KMS-11 (cell line): ENCODE results near the gene GXYLT2.

Experiments
- H2AFZ ChIP-seq: fragments of 200-600 bp; sonication (generic); 2 replicates; pipeline ENCODE4 v1.6.1; 2016; ENCODE audit warnings: antibody characterized with exemption, mixed run types, low read depth
- H3K27ac ChIP-seq: fragments of 200-600 bp; sonication (generic); 2 replicates; pipeline ENCODE4 v1.6.1; 2016; ENCODE audit warnings: mild to moderate bottlenecking, mixed run types
- H3K27me3 ChIP-seq: fragments of 200-600 bp; sonication (generic); 2 replicates; pipeline ENCODE4 v1.6.1; 2017; ENCODE audit warnings: mild to moderate bottlenecking, low read depth, mixed run types, moderate library complexity; ENCODE audit not compliant: insufficient read depth
- H3K36me3 ChIP-seq: fragments of 200-600 bp; sonication (generic); 2 replicates; pipeline ENCODE4 v1.6.1; 2017; ENCODE audit warnings: mild to moderate bottlenecking, mixed run types; ENCODE audit not compliant: insufficient read depth
- H3K4me1 ChIP-seq: fragments of 200-600 bp; sonication (generic); 2 replicates; pipeline ENCODE4 v1.6.1; 2016; ENCODE audit warnings: mild to moderate bottlenecking, low read depth, mixed run types; ENCODE audit not compliant: poor library complexity, severe bottlenecking
- H3K4me2 ChIP-seq: fragments of 200-600 bp; sonication (generic); 2 replicates; pipeline ENCODE4 v1.7.0; 2016; ENCODE audit warnings: mild to moderate bottlenecking, mixed run types
- H3K4me3 ChIP-seq: fragments of 200-600 bp; sonication (generic); IDR thresholded peaks from 2 replicates; pipeline ENCODE4 v1.6.1; 2017; ENCODE audit warnings: low read depth, low read length, mixed read lengths; ENCODE audit not compliant: insufficient read depth
- H3K79me2 ChIP-seq: fragments of 200-600 bp; sonication (generic); 2 replicates; pipeline ENCODE4 v1.6.1; 2016; ENCODE audit warnings: low read depth, mixed run types; ENCODE audit not compliant: insufficient read depth
- H3K9ac ChIP-seq: fragments of 200-600 bp; sonication (generic); 2 replicates; pipeline ENCODE4 v1.6.1; 2016; ENCODE audit warnings: mild to moderate bottlenecking, mixed run types
- H4K20me1 ChIP-seq: fragments of 200-600 bp; sonication (generic); 2 replicates; pipeline ENCODE4 v1.6.1; 2016; ENCODE audit warnings: mild to moderate bottlenecking, mixed run types; ENCODE audit not compliant: insufficient read depth
- TF ChIP-seq, protein P1 (sequence below): fragments of 200-600 bp; sonication (generic); conservative IDR thresholded peaks from 2 replicates; pipeline ENCODE4 v1.6.1; 2017; ENCODE audit warnings: low read depth, mild to moderate bottlenecking, antibody characterized with exemption, low read length, moderate library complexity, mixed read lengths

GXYLT2 gene

DNA sequence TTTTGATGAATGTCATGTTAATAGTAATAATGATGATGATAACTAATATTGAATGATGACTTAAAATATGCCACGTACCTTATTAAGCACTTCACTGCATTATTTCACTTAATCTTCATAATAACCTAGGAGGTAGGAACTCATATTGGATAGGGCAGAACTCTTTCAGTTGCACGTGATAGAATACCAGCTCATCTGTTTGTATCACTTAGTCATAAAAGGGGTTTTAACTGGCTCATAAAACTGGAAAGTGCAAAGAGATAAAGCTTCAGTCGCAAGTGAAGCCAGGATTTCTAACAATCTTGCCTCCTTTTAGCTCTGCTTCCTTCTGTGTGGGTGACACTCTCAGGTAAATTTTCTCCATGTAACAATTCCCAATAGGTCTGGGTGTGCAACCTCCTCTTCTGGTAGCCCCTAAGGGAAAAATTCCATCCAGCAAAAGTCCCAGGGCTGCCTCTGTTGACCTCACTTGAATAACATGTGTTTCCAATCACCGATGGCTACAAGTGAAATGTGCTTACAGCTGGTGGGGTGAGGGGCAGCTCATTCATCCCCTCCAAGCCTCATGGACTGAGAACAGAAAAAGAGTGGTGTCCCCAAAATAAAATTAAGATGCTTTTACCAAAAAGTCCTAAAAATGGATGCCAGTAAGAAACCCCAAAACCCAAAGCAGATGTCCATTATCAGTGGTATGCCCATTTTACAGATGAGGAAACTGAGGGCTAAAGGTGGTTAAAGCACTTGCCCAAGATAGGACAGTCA is 9.3 kb downstream of the GXYLT2 start:
- no peak overlapping the region for H2AFZ ChIP-seq
- no peaks in the 10 kb centered on the region for H3K4me1 ChIP-seq
- H3K4me2 ChIP-seq: no peak overlapping the region
- no peaks in the 10 kb centered on the region for H3K79me2 ChIP-seq
- H3K9ac ChIP-seq: no peak overlapping the region
- TF ChIP-seq, protein P1, sequence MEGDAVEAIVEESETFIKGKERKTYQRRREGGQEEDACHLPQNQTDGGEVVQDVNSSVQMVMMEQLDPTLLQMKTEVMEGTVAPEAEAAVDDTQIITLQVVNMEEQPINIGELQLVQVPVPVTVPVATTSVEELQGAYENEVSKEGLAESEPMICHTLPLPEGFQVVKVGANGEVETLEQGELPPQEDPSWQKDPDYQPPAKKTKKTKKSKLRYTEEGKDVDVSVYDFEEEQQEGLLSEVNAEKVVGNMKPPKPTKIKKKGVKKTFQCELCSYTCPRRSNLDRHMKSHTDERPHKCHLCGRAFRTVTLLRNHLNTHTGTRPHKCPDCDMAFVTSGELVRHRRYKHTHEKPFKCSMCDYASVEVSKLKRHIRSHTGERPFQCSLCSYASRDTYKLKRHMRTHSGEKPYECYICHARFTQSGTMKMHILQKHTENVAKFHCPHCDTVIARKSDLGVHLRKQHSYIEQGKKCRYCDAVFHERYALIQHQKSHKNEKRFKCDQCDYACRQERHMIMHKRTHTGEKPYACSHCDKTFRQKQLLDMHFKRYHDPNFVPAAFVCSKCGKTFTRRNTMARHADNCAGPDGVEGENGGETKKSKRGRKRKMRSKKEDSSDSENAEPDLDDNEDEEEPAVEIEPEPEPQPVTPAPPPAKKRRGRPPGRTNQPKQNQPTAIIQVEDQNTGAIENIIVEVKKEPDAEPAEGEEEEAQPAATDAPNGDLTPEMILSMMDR: no peak
- no peak overlapping the region for H3K4me3 ChIP-seq
- H3K27ac ChIP-seq: no peak overlapping the region
- no peaks in the 10 kb centered on the region for H4K20me1 ChIP-seq
- no peaks in the 10 kb centered on the region for H3K27me3 ChIP-seq
- no peaks in the 10 kb centered on the region for H3K36me3 ChIP-seq

DNA sequence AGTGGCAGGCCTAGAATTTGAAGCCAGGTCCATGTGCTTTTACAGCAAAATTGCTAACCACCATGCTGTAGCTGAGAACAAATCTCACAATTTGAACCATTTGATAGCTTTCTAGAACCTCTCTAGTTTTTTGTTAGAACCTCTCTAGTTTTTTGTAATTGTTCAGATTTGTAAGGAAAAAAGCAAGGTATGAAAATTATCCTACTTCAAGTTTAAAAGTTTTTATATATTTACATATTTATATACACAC is 9.8 kb downstream of the GXYLT2 start:
- Histone ChIP-seq H3K27me3 (no peaks in the 10 kb centered on the region), H3K36me3 (no peaks in the 10 kb centered on the region), H3K4me2 (no peak overlapping the region), H3K4me3 (no peak overlapping the region), H3K9ac (no peak overlapping the region), H3K79me2 (no peaks in the 10 kb centered on the region), H3K4me1 (no peaks in the 10 kb centered on the region), H4K20me1 (no peaks in the 10 kb centered on the region), H2AFZ (no peak overlapping the region), H3K27ac (no peak overlapping the region)
- TF ChIP-seq, protein P1: no peak

DNA sequence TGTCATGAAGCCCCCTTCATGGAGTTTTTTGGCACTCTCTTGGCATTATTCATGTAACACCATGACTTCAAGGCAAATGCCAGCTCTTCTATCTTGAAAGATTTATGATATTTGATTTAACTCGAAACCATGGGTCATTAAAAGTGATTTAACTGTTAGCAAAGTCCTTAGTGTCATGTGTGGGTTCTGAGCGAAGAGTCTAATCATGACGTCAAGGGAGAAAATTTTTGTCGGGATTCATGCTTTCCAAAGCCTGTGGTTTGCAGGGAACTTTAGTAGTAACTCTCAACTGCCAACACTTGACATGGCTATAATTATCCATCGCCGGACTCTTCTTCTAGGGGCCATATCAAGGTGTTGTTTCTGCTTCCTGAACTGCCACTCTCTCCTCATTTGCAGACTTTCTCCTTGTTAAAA is 11.5 kb downstream of the GXYLT2 start:
- no peak overlapping the region for H3K4me2 ChIP-seq
- no peaks in the 10 kb centered on the region for H3K79me2 ChIP-seq
- no peaks in the 10 kb centered on the region for H3K4me1 ChIP-seq
- H4K20me1 ChIP-seq: no peaks in the 10 kb centered on the region
- H3K27me3 ChIP-seq: no peaks in the 10 kb centered on the region
- H3K9ac ChIP-seq: no peak overlapping the region
- H2AFZ ChIP-seq: no peak overlapping the region
- no peak overlapping the region for H3K4me3 ChIP-seq
- TF ChIP-seq, protein P1: no peak
- H3K27ac ChIP-seq: no peak overlapping the region
- H3K36me3 ChIP-seq: no peaks in the 10 kb centered on the region

DNA sequence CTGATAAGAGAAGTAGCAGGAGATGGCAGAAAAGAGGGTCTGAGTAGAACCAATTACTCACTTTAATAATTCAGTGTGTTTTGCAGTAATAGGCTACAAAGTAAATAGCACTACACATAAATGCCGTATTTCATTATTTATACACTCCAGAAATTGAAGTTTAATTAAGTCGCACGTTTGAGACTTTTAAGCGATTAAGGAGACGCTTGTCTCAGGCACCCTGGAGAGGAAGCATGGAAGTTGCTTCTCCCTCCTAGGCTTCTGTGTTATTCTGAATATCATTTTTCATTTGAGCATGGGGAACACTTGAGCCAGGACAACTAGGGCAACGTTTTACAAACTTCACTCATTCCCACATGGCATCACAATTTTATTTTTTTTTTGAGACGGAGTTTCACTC is 12.2 kb downstream of the GXYLT2 start:
- H3K4me1 ChIP-seq: no peaks in the 10 kb centered on the region
- H4K20me1 ChIP-seq: no peaks in the 10 kb centered on the region
- H3K27ac ChIP-seq: no peak overlapping the region
- no peaks in the 10 kb centered on the region for H3K36me3 ChIP-seq
- no peaks in the 10 kb centered on the region for H3K27me3 ChIP-seq
- no peak overlapping the region for H3K4me3 ChIP-seq
- H3K9ac ChIP-seq: no peak overlapping the region
- TF ChIP-seq, protein P1: no peak
- no peak overlapping the region for H3K4me2 ChIP-seq
- no peaks in the 10 kb centered on the region for H3K79me2 ChIP-seq
- H2AFZ ChIP-seq: no peak overlapping the region
